H1 (cell line): ENCODE measurements around the gene XPO1.

Source experiments
- ASH2L ChIP-seq: fragments of 200-600, 300-600 bp; sonication (generic); IDR thresholded peaks from one replicate; pipeline ENCODE4 v1.7.1; 2017; ENCODE audit warnings: low read length
- FOSL1 ChIP-seq: IDR thresholded peaks from 2 replicates; pipeline ENCODE4 v1.6.1; 2011; ENCODE audit warnings: mild to moderate bottlenecking, low read depth, low read length, moderate library complexity; ENCODE audit not compliant: insufficient read depth
- TF ChIP-seq, protein P1 (sequence below), 3 experiments: IDR thresholded peaks; 1 replicate in 2 of 3; 2 replicates in 1 of 3; pipeline versions ENCODE4 v1.5.1 to v1.6.1; 2011; ENCODE audit warnings: low read length in 3 of 3, mild to moderate bottlenecking in 3 of 3, inconsistent platforms in 2 of 3, low read depth in 1 of 3, moderate library complexity in 1 of 3; ENCODE audit not compliant: insufficient read depth in 1 of 3; ENCODE audit errors: control extremely low read depth in 1 of 3

DNA sequence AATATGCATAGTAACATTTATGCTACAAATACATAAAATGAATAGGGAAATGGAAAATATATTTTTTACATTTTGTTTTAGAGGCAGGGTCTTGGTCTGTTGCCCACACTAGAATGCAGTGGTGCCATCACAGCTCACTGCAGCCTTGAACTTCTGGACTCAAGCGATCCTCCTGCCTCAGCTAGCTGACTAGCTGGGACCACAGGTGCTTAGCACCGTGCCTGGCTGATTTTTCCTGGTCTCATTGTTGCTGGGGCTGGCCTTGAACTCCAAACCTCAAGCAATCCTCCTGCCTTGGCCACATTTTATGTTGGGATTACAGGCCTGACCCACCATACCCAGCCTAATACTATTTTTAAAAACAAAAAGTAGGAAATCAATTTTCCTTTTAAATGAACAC, 33.2 kb downstream of the XPO1 start:
- TF ChIP-seq FOSL1 (no peak), ASH2L (no peak)
- TF ChIP-seq, protein P1, sequence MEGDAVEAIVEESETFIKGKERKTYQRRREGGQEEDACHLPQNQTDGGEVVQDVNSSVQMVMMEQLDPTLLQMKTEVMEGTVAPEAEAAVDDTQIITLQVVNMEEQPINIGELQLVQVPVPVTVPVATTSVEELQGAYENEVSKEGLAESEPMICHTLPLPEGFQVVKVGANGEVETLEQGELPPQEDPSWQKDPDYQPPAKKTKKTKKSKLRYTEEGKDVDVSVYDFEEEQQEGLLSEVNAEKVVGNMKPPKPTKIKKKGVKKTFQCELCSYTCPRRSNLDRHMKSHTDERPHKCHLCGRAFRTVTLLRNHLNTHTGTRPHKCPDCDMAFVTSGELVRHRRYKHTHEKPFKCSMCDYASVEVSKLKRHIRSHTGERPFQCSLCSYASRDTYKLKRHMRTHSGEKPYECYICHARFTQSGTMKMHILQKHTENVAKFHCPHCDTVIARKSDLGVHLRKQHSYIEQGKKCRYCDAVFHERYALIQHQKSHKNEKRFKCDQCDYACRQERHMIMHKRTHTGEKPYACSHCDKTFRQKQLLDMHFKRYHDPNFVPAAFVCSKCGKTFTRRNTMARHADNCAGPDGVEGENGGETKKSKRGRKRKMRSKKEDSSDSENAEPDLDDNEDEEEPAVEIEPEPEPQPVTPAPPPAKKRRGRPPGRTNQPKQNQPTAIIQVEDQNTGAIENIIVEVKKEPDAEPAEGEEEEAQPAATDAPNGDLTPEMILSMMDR (IDR thresholded peaks at IDR 0.05; ENCODE audit: control extremely low read depth in 1 of 3, insufficient read depth in 1 of 3, low read depth in 1 of 3, low read length in 3 of 3): no peak
